ENCODE measurements around the gene GBF1. TPM values are rescaled to one million over a fixed set of nuclear protein-coding genes. Genes with fewer than 3 reads are reported as not detected.

GBF1 gene
- total and polyA plus RNA-seq, 11 donors = 15.5 to 70.0 (median 48.2) TPM

GRCh38 chr10:102420714-102421506 lies 175.6 kb downstream of the GBF1 start, which contains the start of gene FBXL15:
Gene FBXL15 (plus strand): TSS chr10:102420836. CDS start chr10:102421130, 294 bp downstream.
- ATAC-seq = peak; percentile 87 to 94 (median 90)
- intact Hi-C loops (cut with DNase I) = loop anchor here in 4 of 10 donors (2.0 to 5.0 kb wide), 4 partner anchors 26 to 58 kb away; partner anchors contain the start of gene NFKB2 (in 3 of the 4)
- Histone ChIP-seq H3K4me1 (peaks cover 6 to 45% (median 28%) of the 10 kb centered on the region in 12 donors), H3K27me3 (peaks cover under 1 to 27% (median 9%) of the 10 kb centered on the region in 9 donors), H3K9me3 (no peaks in the 10 kb centered on the region), H3K27ac (peak within 1 kb of the TSS; percentile 61 to 96 (median 90)), H3K36me3 (peaks cover 0 to 22% (median 13%) of the 10 kb centered on the region in 9 donors), H3K4me3 (peak within 1 kb of the TSS; percentile 52 to 99 (median 88))
- 0% methylated on average over 41 to 66 of the region's 66 CpGs for WGBS, 4 donors
- DNase-seq = peak; percentile 96 to 99 (median 97)
- TF ChIP-seq CTCF (IDR thresholded peaks at IDR 0.05) = peak in 1 of 12 donors; percentile 5
- TF ChIP-seq POLR2A (IDR thresholded peaks at IDR 0.05) = peak in 1 of 2 donors; percentile 41

DNA sequence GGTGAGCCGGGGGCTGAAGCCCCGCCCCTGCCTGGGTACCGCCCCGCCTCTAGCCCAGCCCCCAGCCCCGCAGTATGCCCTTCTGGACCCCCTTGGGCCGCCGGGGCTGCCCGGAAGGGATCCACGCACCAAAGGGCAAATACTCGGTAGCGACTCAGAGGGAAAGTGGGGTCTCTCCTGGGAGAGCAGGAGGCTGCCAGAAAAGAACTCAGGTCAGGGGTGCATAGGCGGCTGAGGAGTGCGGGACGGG lies 176.1 kb downstream of the GBF1 start:
- 0 to 2% (median 0%) methylated on average over 9 to 14 of the region's 14 CpGs; no CpG with 5 or more reads in 1 of the 4 donors for WGBS, 4 donors
- Histone ChIP-seq H3K27ac (peak overlapping the region; percentile 61 to 96 (median 90)), H3K27me3 (peaks cover 0 to 25% (median 8%) of the 10 kb centered on the region in 9 donors), H3K9me3 (no peaks in the 10 kb centered on the region), H3K4me1 (peaks cover 6 to 45% (median 28%) of the 10 kb centered on the region in 12 donors), H3K4me3 (peak overlapping the region; percentile 52 to 99 (median 88)), H3K36me3 (peaks cover 0 to 25% (median 13%) of the 10 kb centered on the region in 9 donors)
- intact Hi-C loops (cut with DNase I) = loop anchor here in 4 of 10 donors (2.0 to 5.0 kb wide), 4 partner anchors 27 to 57 kb away; partner anchors contain the start of gene NFKB2 (in 3 of the 4)
- ATAC-seq (no peak), DNase-seq (no peak)
- TF ChIP-seq POLR2A (IDR thresholded peaks at IDR 0.05) (no peak), CTCF (IDR thresholded peaks at IDR 0.05) (no peak)

GRCh38 chr10:102421757-102422512 lies 176.6 kb downstream of the GBF1 start:
- ATAC-seq (peak in 3 of 4 donors; percentile 1 to 21 (median 4)), DNase-seq (peak in 1 of 5 donors; percentile 34)
- 0 to 2% (median 1%) methylated on average over 19 to 62 of the region's 62 CpGs for WGBS, 4 donors
- peaks cover 0 to 21% (median 8%) of the 10 kb centered on the region in 9 donors for H3K27me3 ChIP-seq
- peaks cover 6 to 45% (median 28%) of the 10 kb centered on the region in 12 donors for H3K4me1 ChIP-seq
- intact Hi-C loops (cut with DNase I) = loop anchor here in 5 of 10 donors (1.0 to 5.0 kb wide), 6 partner anchors 9 to 57 kb away; partner anchors contain the start of gene NFKB2 (in 3 of the 5)
- H3K9me3 ChIP-seq = no peaks in the 10 kb centered on the region
- H3K27ac ChIP-seq = peak overlapping the region; percentile 61 to 96 (median 90)
- peak overlapping the region; percentile 52 to 99 (median 88) for H3K4me3 ChIP-seq
- peaks cover 0 to 25% (median 13%) of the 10 kb centered on the region in 9 donors for H3K36me3 ChIP-seq
- no peak for TF ChIP-seq CTCF (IDR thresholded peaks at IDR 0.05)
- no peak for TF ChIP-seq POLR2A (IDR thresholded peaks at IDR 0.05)
